Measurements from ENCODE around the gene UROC1. TPM values are rescaled to one million over a fixed set of nuclear protein-coding genes. Genes with fewer than 3 reads are reported as not detected.

The UROC1 gene
- total RNA-seq, 2 experiments from 2014 or later, result 0.09 TPM; not detected in 1

GRCh38 chr3:126449621-126450051 is 67.9 kb downstream of the UROC1 start:
- Histone ChIP-seq H4K20me1 (ENCODE audit: insufficient read depth, low read length) (peaks cover 8% of the 10 kb centered on the region; the same call in 1 of the 2 replicates), H3K79me2 (ENCODE audit: insufficient read depth, low read depth, low read length) (no peaks in the 10 kb centered on the region), H2AFZ (ENCODE audit: low read length) (no peak overlapping the region), H3K4me3 (ENCODE audit: low read depth, low read length, poor library complexity, severe bottlenecking) (no peak overlapping the region), H3K4me1 (ENCODE audit: insufficient read depth, low read length, poor library complexity, severe bottlenecking) (no peaks in the 10 kb centered on the region), H3K4me2 (ENCODE audit: low read length) (no peak overlapping the region), H3K27ac (ENCODE audit: low read depth, low read length, poor library complexity, severe bottlenecking) (no peak overlapping the region), H3K36me3 (ENCODE audit: insufficient read depth, low read length) (peaks cover 37% of the 10 kb centered on the region; the same call in 1 of the 2 replicates), H3K9me3 (ENCODE audit: low read length) (no peaks in the 10 kb centered on the region), H3K9me2 (ENCODE audit: insufficient read depth, low read length) (no peaks in the 10 kb centered on the region)
- no peak for DNase-seq (ENCODE audit: low spot score)
- TF ChIP-seq EZH2phosphoT487 (IDR thresholded peaks at IDR 0.05; ENCODE audit: borderline replicate concordance, low read depth, low read length) (no peak), CTCF (conservative IDR thresholded peaks at IDR 0.05; ENCODE audit: low read length) (no peak)
- BruUV-seq (replicated peaks), result no TSS peak
- ChIA-PET POLR2A (no interaction called here), CTCF (ENCODE audit: unreplicated experiment) (no interaction called here)
- intact Hi-C loops (cut with micrococcal nuclease; ENCODE audit: unreplicated experiment), result no loop called here

DNA sequence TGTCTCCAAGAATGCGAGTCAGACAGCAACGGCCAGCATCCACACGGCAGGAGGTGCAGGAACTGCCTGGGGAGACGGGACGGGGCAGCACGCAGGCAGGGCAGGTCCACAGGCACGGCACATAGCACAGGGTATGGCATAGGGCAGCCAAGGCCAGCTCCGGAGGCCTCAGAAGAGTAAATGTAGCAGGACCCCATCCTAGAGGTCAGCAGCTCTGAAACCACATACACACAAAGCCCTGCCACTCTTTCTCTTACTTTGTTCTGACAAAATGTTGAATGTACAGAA is 68.7 kb downstream of the UROC1 start:
- Histone ChIP-seq H3K4me3 (ENCODE audit: low read depth, low read length, poor library complexity, severe bottlenecking) (no peak overlapping the region), H3K4me1 (ENCODE audit: insufficient read depth, low read length, poor library complexity, severe bottlenecking) (no peaks in the 10 kb centered on the region), H3K9me2 (ENCODE audit: insufficient read depth, low read length) (no peaks in the 10 kb centered on the region), H3K9me3 (ENCODE audit: low read length) (no peaks in the 10 kb centered on the region), H3K36me3 (ENCODE audit: insufficient read depth, low read length) (peaks cover 30% of the 10 kb centered on the region; the same call in 1 of the 2 replicates), H2AFZ (ENCODE audit: low read length) (no peak overlapping the region), H3K79me2 (ENCODE audit: insufficient read depth, low read depth, low read length) (no peaks in the 10 kb centered on the region), H4K20me1 (ENCODE audit: insufficient read depth, low read length) (peaks cover 8% of the 10 kb centered on the region; the same call in 1 of the 2 replicates), H3K27ac (ENCODE audit: low read depth, low read length, poor library complexity, severe bottlenecking) (no peak overlapping the region), H3K4me2 (ENCODE audit: low read length) (no peak overlapping the region)
- CTCF ChIA-PET (ENCODE audit: unreplicated experiment), result no interaction called here
- intact Hi-C loops (cut with micrococcal nuclease; ENCODE audit: unreplicated experiment), result no loop called here
- POLR2A ChIA-PET, result no interaction called here
- BruUV-seq (replicated peaks), result no TSS peak
- TF ChIP-seq CTCF (conservative IDR thresholded peaks at IDR 0.05; ENCODE audit: low read length), result no peak
- TF ChIP-seq EZH2phosphoT487 (IDR thresholded peaks at IDR 0.05; ENCODE audit: borderline replicate concordance, low read depth, low read length), result no peak
- DNase-seq (ENCODE audit: low spot score), result no peak

- H3K27ac ChIP-seq (ENCODE audit: low read depth, low read length, poor library complexity, severe bottlenecking), result no peak overlapping the region
- no peak overlapping the region for H3K4me3 ChIP-seq (ENCODE audit: low read depth, low read length, poor library complexity, severe bottlenecking)
- intact Hi-C loops (cut with micrococcal nuclease; ENCODE audit: unreplicated experiment), result no loop called here
- H3K36me3 ChIP-seq (ENCODE audit: insufficient read depth, low read length), result peaks cover 29% of the 10 kb centered on the region; the same call in 1 of the 2 replicates
- peaks cover 7% of the 10 kb centered on the region; the same call in 1 of the 2 replicates for H4K20me1 ChIP-seq (ENCODE audit: insufficient read depth, low read length)
- no peaks in the 10 kb centered on the region for H3K4me1 ChIP-seq (ENCODE audit: insufficient read depth, low read length, poor library complexity, severe bottlenecking)
- no peaks in the 10 kb centered on the region for H3K79me2 ChIP-seq (ENCODE audit: insufficient read depth, low read depth, low read length)
- no TSS peak for BruUV-seq (replicated peaks)
- ChIA-PET CTCF (ENCODE audit: unreplicated experiment) (no interaction called here), POLR2A (no interaction called here)
- TF ChIP-seq CTCF (conservative IDR thresholded peaks at IDR 0.05; ENCODE audit: low read length), result no peak
- H3K9me3 ChIP-seq (ENCODE audit: low read length), result no peaks in the 10 kb centered on the region
- H2AFZ ChIP-seq (ENCODE audit: low read length), result no peak overlapping the region
- no peak overlapping the region for H3K4me2 ChIP-seq (ENCODE audit: low read length)
- DNase-seq (ENCODE audit: low spot score), result no peak
- no peaks in the 10 kb centered on the region for H3K9me2 ChIP-seq (ENCODE audit: insufficient read depth, low read length)
Measured at GRCh38 chr3:126448136-126448892, 69.3 kb downstream of the UROC1 start.

Measured in OCI-LY7 (cell line).